Uterus (tissue), 4 donors: ENCODE measurements around the gene DENND2C. TPM values are rescaled to one million over a fixed set of nuclear protein-coding genes. Genes with fewer than 3 reads are reported as not detected.

ENCODE experiments used
- DNase-seq, 2 donors: peaks; one replicate each; pipeline ENCODE4 v3.0.0-alpha.2; 2019 to 2020
- H3K27ac ChIP-seq, 2 donors: fragments of 200-600 bp; sonication (generic); 1 replicate in 1 of 2; 2 replicates in 1 of 2; pipeline ENCODE4 v1.5.1; 2016 to 2018
- H3K27me3 ChIP-seq, 2 donors: fragments of 200-600 bp; sonication (generic); one replicate each; pipeline ENCODE4 v1.5.1; 2018 to 2019; ENCODE audit warnings: control low read depth in 1 of 2
- H3K36me3 ChIP-seq, 2 donors: fragments of 200-600 bp; sonication (generic); one replicate each; pipeline ENCODE4 v1.5.1; 2019; ENCODE audit warnings: control low read depth in 1 of 2
- H3K4me1 ChIP-seq, 2 donors: fragments of 200-600 bp; sonication (generic); one replicate each; pipeline ENCODE4 v1.5.1; 2018 to 2019; ENCODE audit warnings: control low read depth in 1 of 2
- H3K4me3 ChIP-seq, 2 donors: fragments of 200-600 bp; sonication (generic); 1 replicate in 1 of 2; 2 replicates in 1 of 2; pipeline ENCODE4 v1.5.1; 2018 to 2019; ENCODE audit warnings: mild to moderate bottlenecking in 1 of 2
- H3K9me3 ChIP-seq, 2 donors: fragments of 200-600 bp; sonication (generic); one replicate each; pipeline ENCODE4 v1.5.1; 2019; ENCODE audit warnings: control low read depth in 1 of 2
- POLR2A ChIP-seq, 2 donors: fragments of 450-650 bp; IDR thresholded peaks; one replicate each; pipeline ENCODE4 v1.6.1; 2016; ENCODE audit warnings: antibody characterized with exemption in 2 of 2, mild to moderate bottlenecking in 1 of 2, moderate library complexity in 1 of 2
- intact Hi-C: fragments of 100-400 bp; cut with DNase I; formaldehyde crosslinking; loops from one replicate; pipeline ENCODE4 v1.15.1; 2023; ENCODE audit warnings: low total_unique reads
- small RNA-seq: library from RNA; depleted of rRNA; stranded (forward); fragments of <200 nt; gene quantifications from one replicate; pipeline ENCODE3, GENCODE V24; 2016
- total RNA-seq, 4 donors: library from RNA; depleted of rRNA in 3 of 4; stranded (reverse); fragments of >200 nt in 3 of 4; gene quantifications; one replicate each; pipeline versions ENCODE4 v1.1.0 to v1.2.4, GENCODE V29; 2014 to 2023
- TF ChIP-seq, protein P1 (sequence below), 4 experiments: fragments of 200-600 bp in 2 of 4; fragments of 450-650 bp in 2 of 4; sonication (generic) in 2 of 4; IDR thresholded peaks; one replicate each; pipeline ENCODE4 v1.5.1; 2016 to 2019; ENCODE audit warnings: antibody characterized with exemption in 4 of 4, mild to moderate bottlenecking in 2 of 4, moderate library complexity in 1 of 4
- donor health status: DM: yes; HTN: yes; CAD: no.

The DENND2C gene
- total RNA-seq, 4 donors from 2014 or later = 1.8 to 7.9 (median 4.4) TPM

DNA sequence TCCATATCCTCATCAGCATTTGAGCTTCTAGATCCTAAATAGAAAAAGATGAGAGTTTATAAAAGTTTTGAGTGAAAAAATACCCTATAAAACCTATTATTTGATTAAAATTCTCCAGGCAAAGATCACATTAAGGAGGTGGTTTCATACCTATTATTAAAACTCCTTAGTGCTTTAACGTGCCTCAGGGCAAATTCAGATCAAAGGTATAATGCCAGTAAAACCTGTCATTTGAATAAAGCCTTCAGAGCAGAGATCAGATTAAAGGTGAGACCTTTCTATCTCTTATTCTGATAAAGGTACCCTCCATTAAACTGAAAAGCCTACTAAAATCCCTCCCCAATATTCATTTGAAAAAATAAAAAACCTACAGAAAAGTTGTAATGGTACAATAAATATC, 124.5 kb downstream of the DENND2C start:
- TF ChIP-seq POLR2A (IDR thresholded peaks at IDR 0.05) = no peak
- TF ChIP-seq, protein P1, sequence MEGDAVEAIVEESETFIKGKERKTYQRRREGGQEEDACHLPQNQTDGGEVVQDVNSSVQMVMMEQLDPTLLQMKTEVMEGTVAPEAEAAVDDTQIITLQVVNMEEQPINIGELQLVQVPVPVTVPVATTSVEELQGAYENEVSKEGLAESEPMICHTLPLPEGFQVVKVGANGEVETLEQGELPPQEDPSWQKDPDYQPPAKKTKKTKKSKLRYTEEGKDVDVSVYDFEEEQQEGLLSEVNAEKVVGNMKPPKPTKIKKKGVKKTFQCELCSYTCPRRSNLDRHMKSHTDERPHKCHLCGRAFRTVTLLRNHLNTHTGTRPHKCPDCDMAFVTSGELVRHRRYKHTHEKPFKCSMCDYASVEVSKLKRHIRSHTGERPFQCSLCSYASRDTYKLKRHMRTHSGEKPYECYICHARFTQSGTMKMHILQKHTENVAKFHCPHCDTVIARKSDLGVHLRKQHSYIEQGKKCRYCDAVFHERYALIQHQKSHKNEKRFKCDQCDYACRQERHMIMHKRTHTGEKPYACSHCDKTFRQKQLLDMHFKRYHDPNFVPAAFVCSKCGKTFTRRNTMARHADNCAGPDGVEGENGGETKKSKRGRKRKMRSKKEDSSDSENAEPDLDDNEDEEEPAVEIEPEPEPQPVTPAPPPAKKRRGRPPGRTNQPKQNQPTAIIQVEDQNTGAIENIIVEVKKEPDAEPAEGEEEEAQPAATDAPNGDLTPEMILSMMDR (IDR thresholded peaks at IDR 0.05) = no peak
- Histone ChIP-seq H3K9me3 (no peaks in the 10 kb centered on the region), H3K4me1 (no peaks in the 10 kb centered on the region), H3K27me3 (no peaks in the 10 kb centered on the region), H3K27ac (no peak overlapping the region), H3K36me3 (no peaks in the 10 kb centered on the region), H3K4me3 (no peak overlapping the region)
- no peak for DNase-seq
- intact Hi-C loops = no loop called here

DNA sequence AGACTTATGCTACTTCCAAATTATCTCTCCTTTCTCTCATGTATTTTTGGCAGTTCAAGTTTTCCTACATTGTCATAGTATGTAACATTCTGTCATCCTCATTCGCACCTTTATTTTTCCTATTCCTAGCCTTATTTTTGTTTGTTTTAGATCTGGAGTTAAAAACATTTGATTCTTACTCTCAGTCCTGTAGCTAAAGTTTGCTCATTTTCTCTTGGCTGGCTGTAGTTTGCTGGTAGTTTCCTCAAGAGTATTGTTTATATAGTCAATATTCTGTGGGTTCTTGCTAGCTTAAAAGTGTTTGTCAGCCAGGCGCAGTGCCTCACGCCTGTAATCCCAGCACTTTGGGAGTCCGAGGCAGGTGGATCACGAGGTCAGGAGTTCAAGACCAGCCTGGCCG, 129.0 kb downstream of the DENND2C start:
- Histone ChIP-seq H3K9me3 (no peaks in the 10 kb centered on the region), H3K4me1 (no peaks in the 10 kb centered on the region), H3K27ac (no peak overlapping the region), H3K4me3 (no peak overlapping the region), H3K27me3 (no peaks in the 10 kb centered on the region), H3K36me3 (no peaks in the 10 kb centered on the region)
- no peak for DNase-seq
- intact Hi-C loops = no loop called here
- TF ChIP-seq POLR2A (IDR thresholded peaks at IDR 0.05) = no peak
- TF ChIP-seq, protein P1 (IDR thresholded peaks at IDR 0.05) = no peak

DNA sequence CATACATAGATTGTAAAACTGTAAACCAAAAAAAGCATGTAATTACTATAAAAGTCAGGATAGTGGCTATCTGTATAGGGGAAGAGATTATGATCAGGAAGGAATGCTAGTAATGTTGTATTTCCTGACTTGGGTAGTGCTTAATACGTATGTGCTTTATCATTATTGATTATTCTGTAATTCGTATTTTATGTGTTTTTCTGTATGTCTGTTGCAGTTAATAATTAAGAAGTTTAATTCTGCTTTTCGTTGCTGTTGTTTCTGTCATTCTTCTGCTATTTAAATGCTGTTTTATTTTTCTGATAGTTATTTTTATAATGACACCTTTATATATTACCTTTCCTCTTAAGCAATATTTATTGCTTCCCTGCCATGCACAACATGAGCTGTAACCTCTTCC, 129.6 kb downstream of the DENND2C start:
- no peak for TF ChIP-seq POLR2A (IDR thresholded peaks at IDR 0.05)
- no peak overlapping the region for H3K4me3 ChIP-seq
- H3K27me3 ChIP-seq = no peaks in the 10 kb centered on the region
- no peak overlapping the region for H3K27ac ChIP-seq
- H3K4me1 ChIP-seq = no peaks in the 10 kb centered on the region
- no peaks in the 10 kb centered on the region for H3K9me3 ChIP-seq
- DNase-seq = no peak
- no peaks in the 10 kb centered on the region for H3K36me3 ChIP-seq
- intact Hi-C loops = no loop called here

DNA sequence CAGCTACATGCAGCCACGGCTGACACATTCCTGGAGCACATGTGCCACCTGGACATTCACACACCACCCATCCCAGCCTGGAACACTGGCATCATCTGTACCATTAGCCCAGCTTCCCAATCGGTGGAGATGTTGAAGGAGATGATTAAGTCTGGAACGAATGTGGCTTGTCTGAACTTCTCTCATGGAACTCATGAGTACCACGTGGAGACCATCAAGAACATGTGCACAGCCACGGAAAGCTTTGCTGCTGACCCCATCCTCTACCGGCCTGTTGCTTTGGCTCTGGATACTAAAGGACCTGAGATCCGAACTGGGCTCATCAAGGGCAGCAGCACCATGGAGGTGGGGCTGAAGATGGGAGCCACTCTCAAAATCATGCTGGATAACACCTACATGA, 133.8 kb downstream of the DENND2C start:
- TF ChIP-seq POLR2A (IDR thresholded peaks at IDR 0.05) = no peak
- TF ChIP-seq, protein P1 (IDR thresholded peaks at IDR 0.05) = no peak
- intact Hi-C loops = no loop called here
- DNase-seq = no peak

DNA sequence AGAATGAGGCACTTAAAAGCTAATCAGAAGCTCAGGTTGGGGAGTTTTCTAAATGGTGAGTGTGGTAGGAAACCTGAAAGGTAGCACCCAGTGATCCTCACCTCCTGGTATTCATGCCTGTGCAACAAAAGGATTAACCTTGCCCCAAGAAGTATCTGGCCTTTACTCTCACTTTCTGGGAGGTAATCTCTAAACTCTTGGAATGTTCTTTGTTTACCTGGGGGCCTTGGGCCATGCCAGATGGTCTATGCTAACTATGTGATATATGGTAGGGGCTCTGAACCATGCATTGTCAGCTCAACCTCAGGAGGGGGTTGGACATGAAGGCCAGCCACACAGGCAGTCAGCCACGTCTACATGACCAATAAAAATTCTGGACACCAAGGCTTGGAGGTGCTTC, 134.4 kb downstream of the DENND2C start:
- intact Hi-C loops = no loop called here
- Histone ChIP-seq H3K4me1 (no peaks in the 10 kb centered on the region), H3K9me3 (no peaks in the 10 kb centered on the region), H3K36me3 (no peaks in the 10 kb centered on the region), H3K27me3 (no peaks in the 10 kb centered on the region), H3K4me3 (no peak overlapping the region), H3K27ac (no peak overlapping the region)
- TF ChIP-seq POLR2A (IDR thresholded peaks at IDR 0.05) = no peak
- TF ChIP-seq, protein P1 (IDR thresholded peaks at IDR 0.05) = no peak
- no peak for DNase-seq

More for the DNA sequence above, 133.8 kb downstream of the DENND2C start:
- no peak overlapping the region for H3K27ac ChIP-seq
- H3K4me3 ChIP-seq = no peak overlapping the region
- no peaks in the 10 kb centered on the region for H3K27me3 ChIP-seq
- no peaks in the 10 kb centered on the region for H3K36me3 ChIP-seq
- no peaks in the 10 kb centered on the region for H3K9me3 ChIP-seq
- H3K4me1 ChIP-seq = no peaks in the 10 kb centered on the region

Small RNA genes within 50 kb of the gene (small RNA-seq; reads per million reads assigned to genes)
- gene RN7SL432P = not detected

Other genes starting within 250 kb of the DENND2C start
- gene TRIM33, start 158.8 kb downstream of the DENND2C start, total RNA-seq = 10 to 100 TPM; 23.6 to 73.7 (median 50.8) TPM
- gene BCAS2, start 88.4 kb downstream of the DENND2C start, total RNA-seq = 10 to 100 TPM; 31.8 to 61.2 (median 40.2) TPM
- gene AMPD1, start 25.5 kb upstream of the DENND2C start, total RNA-seq = 1 to 10 TPM in 1 of 4 donors, not detected in 3; 1.3 TPM
- gene NRAS, start 46.7 kb upstream of the DENND2C start, total RNA-seq = 10 to 100 TPM in 3 of 4 donors, 1 to 10 TPM in 1; 7.7 to 57.9 (median 20.4) TPM
- gene CSDE1, start 87.9 kb upstream of the DENND2C start, total RNA-seq = 1,000 to 10,000 TPM in 2 of 4 donors, 100 to 1,000 TPM in 2; 247 to 1,200 (median 856) TPM
- gene SIKE1, start 110.6 kb upstream of the DENND2C start, total RNA-seq = 100 to 1,000 TPM in 1 of 4 donors, 10 to 100 TPM in 3; 12.8 to 114 (median 37.0) TPM
- gene SYCP1, start 184.8 kb upstream of the DENND2C start, total RNA-seq = under 1 TPM in 1 of 4 donors, not detected in 3; 0.35 TPM